HFFc6 (cell line): ENCODE measurements around the gene EFCAB6. TPM values are rescaled to one million over a fixed set of nuclear protein-coding genes. Genes with fewer than 3 reads are reported as not detected.

Experiments
- DNase-seq: peaks from one replicate; pipeline ENCODE4 v3.0.0-alpha.2; 2018
- H3K27ac Mint-ChIP-seq: 2 replicates; pipeline ENCODE4 v1.8.0; 2020; ENCODE audit warnings: mild to moderate bottlenecking, mixed read lengths
- H3K27me3 Mint-ChIP-seq: 2 replicates; pipeline ENCODE4 v1.8.0; 2021; ENCODE audit warnings: mild to moderate bottlenecking, moderate library complexity, mixed read lengths; ENCODE audit not compliant: insufficient read depth
- H3K36me3 Mint-ChIP-seq: 2 replicates; pipeline ENCODE4 v1.8.0; 2021; ENCODE audit warnings: low read depth, mixed read lengths
- H3K4me1 Mint-ChIP-seq: 2 replicates; pipeline ENCODE4 v1.8.0; 2020; ENCODE audit warnings: low read depth, mixed read lengths
- H3K4me3 Mint-ChIP-seq: 2 replicates; pipeline ENCODE4 v1.8.0; 2020; ENCODE audit warnings: mild to moderate bottlenecking, moderate library complexity, mixed read lengths
- H3K9me3 Mint-ChIP-seq: 2 replicates; pipeline ENCODE4 v1.8.0; 2020; ENCODE audit warnings: mild to moderate bottlenecking, mixed read lengths
- total RNA-seq, 6 experiments: library from RNA; stranded (reverse); fragmentation: NEBNext Ultra II Directional; extraction: Animal tissue kit (Norgen Biotek cat#: 25700); gene quantifications; 2 replicates in 1 of 6; 3 replicates in 5 of 6; pipeline ENCODE4 v1.2.3, GENCODE V29; 2021
- TF ChIP-seq, protein P1 (sequence below): fragments of 200-600 bp; sonication (generic); IDR thresholded peaks from 2 replicates; pipeline ENCODE4 v1.5.0; 2021; ENCODE audit warnings: antibody characterized with exemption, mild to moderate bottlenecking

EFCAB6 gene
- total RNA-seq, 6 experiments from 2014 or later = 0.33 to 0.95 (median 0.64) TPM

GRCh38 chr22:43566561-43567332 is 245.4 kb downstream of the EFCAB6 start:
- Mint-ChIP-seq H3K27me3 (peaks cover 4% of the 10 kb centered on the region), H3K9me3 (peaks cover 64% of the 10 kb centered on the region), H3K27ac (no peak overlapping the region), H3K4me3 (no peak overlapping the region), H3K4me1 (no peaks in the 10 kb centered on the region), H3K36me3 (no peaks in the 10 kb centered on the region; the same call in 1 of the 2 replicates)
- DNase-seq = no peak
- TF ChIP-seq, protein P1, sequence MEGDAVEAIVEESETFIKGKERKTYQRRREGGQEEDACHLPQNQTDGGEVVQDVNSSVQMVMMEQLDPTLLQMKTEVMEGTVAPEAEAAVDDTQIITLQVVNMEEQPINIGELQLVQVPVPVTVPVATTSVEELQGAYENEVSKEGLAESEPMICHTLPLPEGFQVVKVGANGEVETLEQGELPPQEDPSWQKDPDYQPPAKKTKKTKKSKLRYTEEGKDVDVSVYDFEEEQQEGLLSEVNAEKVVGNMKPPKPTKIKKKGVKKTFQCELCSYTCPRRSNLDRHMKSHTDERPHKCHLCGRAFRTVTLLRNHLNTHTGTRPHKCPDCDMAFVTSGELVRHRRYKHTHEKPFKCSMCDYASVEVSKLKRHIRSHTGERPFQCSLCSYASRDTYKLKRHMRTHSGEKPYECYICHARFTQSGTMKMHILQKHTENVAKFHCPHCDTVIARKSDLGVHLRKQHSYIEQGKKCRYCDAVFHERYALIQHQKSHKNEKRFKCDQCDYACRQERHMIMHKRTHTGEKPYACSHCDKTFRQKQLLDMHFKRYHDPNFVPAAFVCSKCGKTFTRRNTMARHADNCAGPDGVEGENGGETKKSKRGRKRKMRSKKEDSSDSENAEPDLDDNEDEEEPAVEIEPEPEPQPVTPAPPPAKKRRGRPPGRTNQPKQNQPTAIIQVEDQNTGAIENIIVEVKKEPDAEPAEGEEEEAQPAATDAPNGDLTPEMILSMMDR = no peak

- Mint-ChIP-seq H3K36me3 (no peaks in the 10 kb centered on the region; the same call in 1 of the 2 replicates), H3K9me3 (peaks cover 63% of the 10 kb centered on the region), H3K27me3 (peaks cover 3% of the 10 kb centered on the region), H3K27ac (no peak overlapping the region), H3K4me1 (no peaks in the 10 kb centered on the region), H3K4me3 (no peak overlapping the region)
- TF ChIP-seq, protein P1 = no peak
- no peak for DNase-seq
These were observed 246.1 kb downstream of the EFCAB6 start for GRCh38 chr22:43566021-43566420.

- DNase-seq = no peak
- H3K36me3 Mint-ChIP-seq = no peaks in the 10 kb centered on the region; the same call in 1 of the 2 replicates
- H3K27ac Mint-ChIP-seq = no peak overlapping the region
- TF ChIP-seq, protein P1 = no peak
- H3K4me1 Mint-ChIP-seq = no peaks in the 10 kb centered on the region
- H3K4me3 Mint-ChIP-seq = no peak overlapping the region
- peaks cover 60% of the 10 kb centered on the region for H3K9me3 Mint-ChIP-seq
- H3K27me3 Mint-ChIP-seq = peaks cover 3% of the 10 kb centered on the region
These were observed 247.2 kb downstream of the EFCAB6 start for GRCh38 chr22:43564859-43565258.

- TF ChIP-seq, protein P1 = no peak
- no peak for DNase-seq
- H3K27ac Mint-ChIP-seq = no peak overlapping the region
These were observed 248.5 kb downstream of the EFCAB6 start for GRCh38 chr22:43563571-43563970.

GRCh38 chr22:43562843-43563242 is 249.3 kb downstream of the EFCAB6 start:
- TF ChIP-seq, protein P1 = no peak
- Mint-ChIP-seq H3K36me3 (no peaks in the 10 kb centered on the region), H3K4me1 (no peaks in the 10 kb centered on the region), H3K27me3 (no peaks in the 10 kb centered on the region; the same call in none of the 2 replicates), H3K4me3 (no peak overlapping the region), H3K9me3 (peaks cover 55% of the 10 kb centered on the region), H3K27ac (no peak overlapping the region)
- DNase-seq = no peak

More at GRCh38 chr22:43563571-43563970, 248.5 kb downstream of the EFCAB6 start:
- H3K4me1 Mint-ChIP-seq = no peaks in the 10 kb centered on the region
- peaks cover 58% of the 10 kb centered on the region for H3K9me3 Mint-ChIP-seq
- H3K4me3 Mint-ChIP-seq = no peak overlapping the region
- peaks cover 3% of the 10 kb centered on the region for H3K27me3 Mint-ChIP-seq
- no peaks in the 10 kb centered on the region; the same call in 1 of the 2 replicates for H3K36me3 Mint-ChIP-seq
